SK-N-SH treated with all-trans-retinoic acid at 6 μM for 48 hours (cell line): Measurements from ENCODE around the gene SLC26A9.

Experiments used
- ATAC-seq: fragments of 200-7000 bp; cut with Tn5 transposase; 3 replicates; pipeline ENCODE4 v1.9.1; 2020; ENCODE audit warnings: mild to moderate bottlenecking, moderate library complexity
- ARNTL ChIP-seq: fragments of 450-650 bp; formaldehyde crosslinking; IDR thresholded peaks from 2 replicates; pipeline ENCODE4 v1.5.0; 2020; ENCODE audit warnings: low read depth, mild to moderate bottlenecking, moderate library complexity, borderline replicate concordance
- CSDC2 ChIP-seq: fragments of 250-450 bp; sonication (Bioruptor Pico); IDR thresholded peaks from 2 replicates; pipeline ENCODE4 v1.5.0; 2020; ENCODE audit warnings: mild to moderate bottlenecking, moderate library complexity
- ESRRG ChIP-seq: fragments of 250-450 bp; sonication (Bioruptor Pico); IDR thresholded peaks from 2 replicates; pipeline ENCODE4 v1.6.1; 2021; ENCODE audit warnings: mild to moderate bottlenecking
- GLIS3 ChIP-seq: fragments of 250-450 bp; sonication (Bioruptor Pico); IDR thresholded peaks from 2 replicates; pipeline ENCODE4 v1.5.0; 2020; ENCODE audit warnings: mild to moderate bottlenecking, moderate library complexity
- ISL1 ChIP-seq: fragments of 250-450 bp; sonication (Bioruptor Pico); IDR thresholded peaks from 2 replicates; pipeline ENCODE4 v2.1.2; 2022; ENCODE audit warnings: mild to moderate bottlenecking, moderate library complexity
- OSR1 ChIP-seq: fragments of 250-450 bp; sonication (Bioruptor Pico); IDR thresholded peaks from 2 replicates; pipeline ENCODE4 v1.8.0; 2022; ENCODE audit warnings: moderate library complexity, mild to moderate bottlenecking, inconsistent platforms
- PPARA ChIP-seq: fragments of 250-450 bp; sonication (Bioruptor Pico); IDR thresholded peaks from 2 replicates; pipeline ENCODE4 v1.5.0; 2020; ENCODE audit warnings: mild to moderate bottlenecking, borderline replicate concordance
- RARB ChIP-seq: fragments of 250-450 bp; sonication (Bioruptor Pico); IDR thresholded peaks from 2 replicates; pipeline ENCODE4 v1.8.0; 2021; ENCODE audit warnings: mild to moderate bottlenecking, moderate library complexity
- SNAI2 ChIP-seq: fragments of 250-450 bp; sonication (Bioruptor Pico); IDR thresholded peaks from 2 replicates; pipeline ENCODE4 v1.5.0; 2020; ENCODE audit warnings: mild to moderate bottlenecking, moderate library complexity
- TOX ChIP-seq: fragments of 250-450 bp; sonication (Bioruptor Pico); IDR thresholded peaks from 2 replicates; pipeline ENCODE4 v1.8.0; 2021; ENCODE audit warnings: mild to moderate bottlenecking, moderate library complexity, borderline replicate concordance
- ZC3H10 ChIP-seq: fragments of 250-450 bp; sonication (Bioruptor Pico); IDR thresholded peaks from 2 replicates; pipeline ENCODE4 v1.5.1; 2021; ENCODE audit warnings: mild to moderate bottlenecking, moderate library complexity
- ZFP3 ChIP-seq: fragments of 250-450 bp; sonication (Bioruptor Pico); IDR thresholded peaks from 2 replicates; pipeline ENCODE4 v1.5.0; 2020; ENCODE audit warnings: mild to moderate bottlenecking, moderate library complexity
- ZNF565 ChIP-seq: fragments of 450-650 bp; formaldehyde crosslinking; conservative IDR thresholded peaks from 2 replicates; pipeline ENCODE4 v1.5.0; 2020; ENCODE audit warnings: low read depth, mild to moderate bottlenecking, moderate library complexity
- ZNF70 ChIP-seq: fragments of 450-650 bp; formaldehyde crosslinking; IDR thresholded peaks from 2 replicates; pipeline ENCODE4 v1.5.0; 2020; ENCODE audit warnings: mild to moderate bottlenecking, moderate library complexity
- ZNF8 ChIP-seq: fragments of 450-650 bp; formaldehyde crosslinking; IDR thresholded peaks from 2 replicates; pipeline ENCODE4 v1.5.0; 2020; ENCODE audit warnings: mild to moderate bottlenecking, moderate library complexity
- TF ChIP-seq, protein P1 (sequence below): fragments of 250-450 bp; sonication (Bioruptor Pico); IDR thresholded peaks from 2 replicates; pipeline ENCODE4 v1.5.1; 2020; ENCODE audit warnings: low read depth, mild to moderate bottlenecking, moderate library complexity
- TF ChIP-seq, protein P2 (sequence below): fragments of 250-450 bp; sonication (Bioruptor Pico); IDR thresholded peaks from 2 replicates; pipeline ENCODE4 v1.8.0; 2020; ENCODE audit warnings: mild to moderate bottlenecking, moderate library complexity, borderline replicate concordance
- TF ChIP-seq, protein P3 (sequence below): fragments of 250-450 bp; sonication (Bioruptor Pico); IDR thresholded peaks from 2 replicates; pipeline ENCODE4 v1.8.0; 2021; ENCODE audit warnings: low read depth, mild to moderate bottlenecking, moderate library complexity, borderline replicate concordance
- TF ChIP-seq, protein P4 (sequence below): fragments of 250-450 bp; sonication (Bioruptor Pico); IDR thresholded peaks from 2 replicates; pipeline ENCODE4 v1.5.0; 2020; ENCODE audit warnings: mild to moderate bottlenecking, moderate library complexity

SLC26A9 gene

DNA sequence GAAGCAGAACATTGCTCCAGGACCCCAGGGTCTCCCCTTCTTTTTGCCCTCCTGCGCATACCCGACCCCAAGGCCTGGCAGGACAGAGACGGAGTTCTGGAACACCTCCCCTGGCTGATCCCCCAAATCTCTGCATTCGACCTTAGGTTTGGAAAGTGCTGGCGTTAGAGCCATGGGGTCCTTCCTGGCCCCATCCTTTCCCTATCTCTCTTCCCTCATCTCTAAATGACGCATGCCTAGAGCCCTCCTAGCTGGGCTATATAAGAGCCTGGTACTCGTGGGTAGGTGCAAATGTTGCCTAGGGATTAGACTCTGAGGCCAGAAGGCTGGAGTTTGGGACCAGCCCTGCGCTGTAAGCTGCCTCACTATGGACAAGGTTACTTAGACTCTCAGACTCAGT lies 16.6 kb downstream of the SLC26A9 start:
- ATAC-seq: no peak
- TF ChIP-seq ESRRG (CRISPR knock-in tag) (no peak), ZNF565 (no peak), ZC3H10 (CRISPR knock-in tag) (no peak), ISL1 (CRISPR knock-in tag) (no peak), GLIS3 (CRISPR knock-in tag) (no peak), ZNF8 (CRISPR knock-in tag) (no peak), ARNTL (no peak), CSDC2 (CRISPR knock-in tag) (no peak), OSR1 (CRISPR knock-in tag) (no peak), TOX (no peak)
- TF ChIP-seq, protein P1, sequence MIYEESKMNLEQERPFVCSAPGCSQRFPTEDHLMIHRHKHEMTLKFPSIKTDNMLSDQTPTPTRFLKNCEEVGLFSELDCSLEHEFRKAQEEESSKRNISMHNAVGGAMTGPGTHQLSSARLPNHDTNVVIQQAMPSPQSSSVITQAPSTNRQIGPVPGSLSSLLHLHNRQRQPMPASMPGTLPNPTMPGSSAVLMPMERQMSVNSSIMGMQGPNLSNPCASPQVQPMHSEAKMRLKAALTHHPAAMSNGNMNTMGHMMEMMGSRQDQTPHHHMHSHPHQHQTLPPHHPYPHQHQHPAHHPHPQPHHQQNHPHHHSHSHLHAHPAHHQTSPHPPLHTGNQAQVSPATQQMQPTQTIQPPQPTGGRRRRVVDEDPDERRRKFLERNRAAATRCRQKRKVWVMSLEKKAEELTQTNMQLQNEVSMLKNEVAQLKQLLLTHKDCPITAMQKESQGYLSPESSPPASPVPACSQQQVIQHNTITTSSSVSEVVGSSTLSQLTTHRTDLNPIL: no peak
- TF ChIP-seq, all 23 proteins: peak for 0

DNA sequence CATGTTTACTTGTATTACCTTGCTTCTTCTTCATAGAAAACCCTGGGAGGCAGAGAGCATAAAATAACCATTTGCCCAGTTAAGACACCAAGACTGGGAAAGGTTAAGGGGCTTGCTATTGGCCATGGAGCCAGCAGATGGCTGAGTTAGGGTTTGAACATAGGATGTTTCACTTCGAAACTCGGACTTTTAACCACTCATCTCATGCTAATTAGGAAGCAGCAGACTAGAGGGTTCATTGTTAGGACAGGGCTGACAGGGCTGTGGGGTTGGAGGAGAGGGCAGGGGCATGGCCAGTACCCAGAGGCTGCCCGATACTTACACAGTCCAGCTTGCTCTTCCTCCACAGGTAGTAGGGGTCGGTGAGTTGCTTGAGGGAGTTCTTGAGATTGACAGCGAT lies 17.0 kb downstream of the SLC26A9 start:
- ATAC-seq: no peak
- no peak for TF ChIP-seq ZNF70 (CRISPR knock-in tag)

DNA sequence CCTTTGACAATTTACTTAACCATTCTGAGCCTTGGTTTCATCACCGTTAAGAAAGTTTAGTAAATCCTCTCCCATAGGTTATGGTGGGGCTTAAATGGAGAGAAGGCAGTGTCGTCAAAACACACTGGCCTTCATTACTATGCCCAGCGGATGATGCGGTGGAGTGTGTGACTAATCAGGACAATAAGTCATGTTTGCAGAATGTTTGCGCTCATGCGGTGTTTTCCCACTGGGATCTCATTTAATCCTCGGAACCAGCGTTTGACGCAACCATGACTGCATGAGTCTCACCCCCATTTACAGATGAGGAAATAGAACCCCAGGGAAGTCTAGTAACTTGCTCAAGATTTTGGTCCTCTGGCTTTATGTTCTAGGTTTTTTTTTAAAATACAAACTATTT lies 17.5 kb downstream of the SLC26A9 start:
- ATAC-seq: peak; percentile 14; the same call in 1 of the 3 replicates
- TF ChIP-seq, protein P2, sequence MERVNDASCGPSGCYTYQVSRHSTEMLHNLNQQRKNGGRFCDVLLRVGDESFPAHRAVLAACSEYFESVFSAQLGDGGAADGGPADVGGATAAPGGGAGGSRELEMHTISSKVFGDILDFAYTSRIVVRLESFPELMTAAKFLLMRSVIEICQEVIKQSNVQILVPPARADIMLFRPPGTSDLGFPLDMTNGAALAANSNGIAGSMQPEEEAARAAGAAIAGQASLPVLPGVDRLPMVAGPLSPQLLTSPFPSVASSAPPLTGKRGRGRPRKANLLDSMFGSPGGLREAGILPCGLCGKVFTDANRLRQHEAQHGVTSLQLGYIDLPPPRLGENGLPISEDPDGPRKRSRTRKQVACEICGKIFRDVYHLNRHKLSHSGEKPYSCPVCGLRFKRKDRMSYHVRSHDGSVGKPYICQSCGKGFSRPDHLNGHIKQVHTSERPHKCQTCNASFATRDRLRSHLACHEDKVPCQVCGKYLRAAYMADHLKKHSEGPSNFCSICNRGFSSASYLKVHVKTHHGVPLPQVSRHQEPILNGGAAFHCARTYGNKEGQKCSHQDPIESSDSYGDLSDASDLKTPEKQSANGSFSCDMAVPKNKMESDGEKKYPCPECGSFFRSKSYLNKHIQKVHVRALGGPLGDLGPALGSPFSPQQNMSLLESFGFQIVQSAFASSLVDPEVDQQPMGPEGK: no peak
- TF ChIP-seq ZNF8 (CRISPR knock-in tag) (no peak), ZNF70 (CRISPR knock-in tag) (no peak), PPARA (CRISPR knock-in tag) (no peak), GLIS3 (CRISPR knock-in tag) (no peak), RARB (CRISPR knock-in tag) (no peak)
- TF ChIP-seq, protein P3, sequence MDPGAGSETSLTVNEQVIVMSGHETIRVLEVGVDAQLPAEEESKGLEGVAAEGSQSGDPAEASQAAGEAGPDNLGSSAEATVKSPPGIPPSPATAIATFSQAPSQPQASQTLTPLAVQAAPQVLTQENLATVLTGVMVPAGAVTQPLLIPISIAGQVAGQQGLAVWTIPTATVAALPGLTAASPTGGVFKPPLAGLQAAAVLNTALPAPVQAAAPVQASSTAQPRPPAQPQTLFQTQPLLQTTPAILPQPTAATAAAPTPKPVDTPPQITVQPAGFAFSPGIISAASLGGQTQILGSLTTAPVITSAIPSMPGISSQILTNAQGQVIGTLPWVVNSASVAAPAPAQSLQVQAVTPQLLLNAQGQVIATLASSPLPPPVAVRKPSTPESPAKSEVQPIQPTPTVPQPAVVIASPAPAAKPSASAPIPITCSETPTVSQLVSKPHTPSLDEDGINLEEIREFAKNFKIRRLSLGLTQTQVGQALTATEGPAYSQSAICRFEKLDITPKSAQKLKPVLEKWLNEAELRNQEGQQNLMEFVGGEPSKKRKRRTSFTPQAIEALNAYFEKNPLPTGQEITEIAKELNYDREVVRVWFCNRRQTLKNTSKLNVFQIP (CRISPR knock-in tag): no peak

DNA sequence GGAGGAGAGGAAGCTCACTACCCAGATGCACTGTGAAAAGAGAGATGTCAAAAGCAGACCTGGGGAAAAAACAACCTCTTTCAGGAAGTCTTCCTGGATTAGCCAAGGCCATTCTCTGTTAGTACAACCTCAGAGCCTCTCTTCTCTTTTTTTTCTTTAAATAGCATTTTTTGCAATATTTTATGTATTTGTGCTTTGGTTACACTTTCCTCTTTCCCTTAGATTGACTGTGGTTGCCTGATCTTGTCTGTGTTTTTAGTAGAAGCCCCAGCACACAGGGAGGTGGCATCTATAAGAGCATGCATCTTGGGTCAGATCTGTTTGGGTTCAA lies 18.8 kb downstream of the SLC26A9 start:
- ATAC-seq: no peak
- TF ChIP-seq ESRRG (CRISPR knock-in tag) (no peak), ZFP3 (CRISPR knock-in tag) (no peak), SNAI2 (CRISPR knock-in tag) (no peak), ZNF70 (CRISPR knock-in tag) (no peak), OSR1 (CRISPR knock-in tag) (no peak), ISL1 (CRISPR knock-in tag) (no peak), ZNF8 (CRISPR knock-in tag) (no peak), ZC3H10 (CRISPR knock-in tag) (no peak), RARB (CRISPR knock-in tag) (no peak)
- TF ChIP-seq, protein P1: no peak
- TF ChIP-seq, protein P4, sequence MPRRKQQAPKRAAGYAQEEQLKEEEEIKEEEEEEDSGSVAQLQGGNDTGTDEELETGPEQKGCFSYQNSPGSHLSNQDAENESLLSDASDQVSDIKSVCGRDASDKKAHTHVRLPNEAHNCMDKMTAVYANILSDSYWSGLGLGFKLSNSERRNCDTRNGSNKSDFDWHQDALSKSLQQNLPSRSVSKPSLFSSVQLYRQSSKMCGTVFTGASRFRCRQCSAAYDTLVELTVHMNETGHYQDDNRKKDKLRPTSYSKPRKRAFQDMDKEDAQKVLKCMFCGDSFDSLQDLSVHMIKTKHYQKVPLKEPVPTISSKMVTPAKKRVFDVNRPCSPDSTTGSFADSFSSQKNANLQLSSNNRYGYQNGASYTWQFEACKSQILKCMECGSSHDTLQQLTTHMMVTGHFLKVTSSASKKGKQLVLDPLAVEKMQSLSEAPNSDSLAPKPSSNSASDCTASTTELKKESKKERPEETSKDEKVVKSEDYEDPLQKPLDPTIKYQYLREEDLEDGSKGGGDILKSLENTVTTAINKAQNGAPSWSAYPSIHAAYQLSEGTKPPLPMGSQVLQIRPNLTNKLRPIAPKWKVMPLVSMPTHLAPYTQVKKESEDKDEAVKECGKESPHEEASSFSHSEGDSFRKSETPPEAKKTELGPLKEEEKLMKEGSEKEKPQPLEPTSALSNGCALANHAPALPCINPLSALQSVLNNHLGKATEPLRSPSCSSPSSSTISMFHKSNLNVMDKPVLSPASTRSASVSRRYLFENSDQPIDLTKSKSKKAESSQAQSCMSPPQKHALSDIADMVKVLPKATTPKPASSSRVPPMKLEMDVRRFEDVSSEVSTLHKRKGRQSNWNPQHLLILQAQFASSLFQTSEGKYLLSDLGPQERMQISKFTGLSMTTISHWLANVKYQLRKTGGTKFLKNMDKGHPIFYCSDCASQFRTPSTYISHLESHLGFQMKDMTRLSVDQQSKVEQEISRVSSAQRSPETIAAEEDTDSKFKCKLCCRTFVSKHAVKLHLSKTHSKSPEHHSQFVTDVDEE (CRISPR knock-in tag): no peak
